Measurements from ENCODE around the gene FAM186B. TPM values are rescaled to one million over a fixed set of nuclear protein-coding genes. Genes with fewer than 3 reads are reported as not detected.

FAM186B gene
- total and polyA plus RNA-seq, 2 experiments from 2014 or later = 0.17 to 0.69 TPM

- H3K9me2 ChIP-seq (replicated peaks; ENCODE audit: insufficient read depth) = no peaks in the 10 kb centered on the region
- no peaks in the 10 kb centered on the region for H3K36me3 ChIP-seq (replicated peaks; ENCODE audit: insufficient read depth, low read depth)
- H3K27me3 ChIP-seq = no peaks in the 10 kb centered on the region
- no peak overlapping the region for H3K4me3 ChIP-seq
- no peaks in the 10 kb centered on the region for H3K79me2 ChIP-seq
- H4K20me1 ChIP-seq (ENCODE audit: insufficient read depth, poor library complexity, severe bottlenecking) = no peaks in the 10 kb centered on the region
- no peak overlapping the region for H2AFZ ChIP-seq
- no peak overlapping the region for H3K4me2 ChIP-seq
- whole genome bisulfite sequencing (ENCODE audit: low lambda C conversion rate, missing lambda C conversion rate) = 97% methylated on average over 17 of the region's 17 CpGs
- H3K4me1 ChIP-seq (ENCODE audit: insufficient read depth) = no peaks in the 10 kb centered on the region
- no peak for DNase-seq (ENCODE audit: low spot score)
- no peaks in the 10 kb centered on the region for H3K9me3 ChIP-seq (ENCODE audit: low read depth)
- TF ChIP-seq EZH2 (IDR thresholded peaks at IDR 0.05; ENCODE audit: borderline replicate concordance) = no peak
- no peak for TF ChIP-seq CTCF (IDR thresholded peaks at IDR 0.05; ENCODE audit: poor library complexity)
- no peak for TF ChIP-seq EZH2phosphoT487 (IDR thresholded peaks at IDR 0.05; ENCODE audit: low read depth, severe bottlenecking, unreplicated experiment)
- no peak overlapping the region for H3K27ac ChIP-seq
These were observed 46.3 kb downstream of the FAM186B start for GRCh38 chr12:49559011-49559675.

GRCh38 chr12:49558526-49558925, 46.9 kb downstream of the FAM186B start:
- Histone ChIP-seq H3K27me3 (no peaks in the 10 kb centered on the region), H3K9me2 (replicated peaks; ENCODE audit: insufficient read depth) (no peaks in the 10 kb centered on the region), H3K27ac (no peak overlapping the region), H3K4me2 (no peak overlapping the region), H3K4me3 (no peak overlapping the region), H3K4me1 (ENCODE audit: insufficient read depth) (no peaks in the 10 kb centered on the region), H2AFZ (no peak overlapping the region), H3K36me3 (replicated peaks; ENCODE audit: insufficient read depth, low read depth) (no peaks in the 10 kb centered on the region), H3K9me3 (ENCODE audit: low read depth) (no peaks in the 10 kb centered on the region), H3K79me2 (no peaks in the 10 kb centered on the region), H4K20me1 (ENCODE audit: insufficient read depth, poor library complexity, severe bottlenecking) (no peaks in the 10 kb centered on the region)
- TF ChIP-seq CTCF (IDR thresholded peaks at IDR 0.05; ENCODE audit: poor library complexity) = no peak
- TF ChIP-seq EZH2phosphoT487 (IDR thresholded peaks at IDR 0.05; ENCODE audit: low read depth, severe bottlenecking, unreplicated experiment) = no peak
- no peak for TF ChIP-seq EZH2 (IDR thresholded peaks at IDR 0.05; ENCODE audit: borderline replicate concordance)
- no peak for DNase-seq (ENCODE audit: low spot score)
- WGBS (ENCODE audit: low lambda C conversion rate, missing lambda C conversion rate) = 98% methylated on average over 13 of the region's 13 CpGs

GRCh38 chr12:49557917-49558215, 47.6 kb downstream of the FAM186B start:
- H3K36me3 ChIP-seq (replicated peaks; ENCODE audit: insufficient read depth, low read depth) = no peaks in the 10 kb centered on the region
- WGBS (ENCODE audit: low lambda C conversion rate, missing lambda C conversion rate) = 83% methylated on average over 7 of the region's 7 CpGs
- H3K4me2 ChIP-seq = no peak overlapping the region
- H3K27me3 ChIP-seq = no peaks in the 10 kb centered on the region
- H4K20me1 ChIP-seq (ENCODE audit: insufficient read depth, poor library complexity, severe bottlenecking) = no peaks in the 10 kb centered on the region
- DNase-seq (ENCODE audit: low spot score) = no peak
- H3K9me2 ChIP-seq (replicated peaks; ENCODE audit: insufficient read depth) = no peaks in the 10 kb centered on the region
- H2AFZ ChIP-seq = no peak overlapping the region
- H3K27ac ChIP-seq = no peak overlapping the region
- TF ChIP-seq EZH2phosphoT487 (IDR thresholded peaks at IDR 0.05; ENCODE audit: low read depth, severe bottlenecking, unreplicated experiment) (no peak), CTCF (IDR thresholded peaks at IDR 0.05; ENCODE audit: poor library complexity) (peak; percentile 9)
- no peak overlapping the region for H3K4me3 ChIP-seq
- no peaks in the 10 kb centered on the region for H3K79me2 ChIP-seq
- no peaks in the 10 kb centered on the region for H3K4me1 ChIP-seq (ENCODE audit: insufficient read depth)
- H3K9me3 ChIP-seq (ENCODE audit: low read depth) = no peaks in the 10 kb centered on the region

Data from hepatocyte (in vitro differentiated cells).